K562 (cell line): ENCODE results near the gene ITSN1. TPM values are rescaled to one million over a fixed set of nuclear protein-coding genes. Genes with fewer than 3 reads are reported as not detected.
A peak's percentile ranks its signal among the peaks of the same experiment; 100 is the strongest.

ENCODE experiments used
- ARID2 ChIP-seq: fragments of 450-650 bp; IDR thresholded peaks from 2 replicates; pipeline ENCODE4 v1.6.1; 2017; ENCODE audit warnings: antibody characterized with exemption, mild to moderate bottlenecking
- CC2D1A ChIP-seq: fragments of 450-650 bp; IDR thresholded peaks from 2 replicates; pipeline ENCODE4 v1.6.1; 2017; ENCODE audit warnings: mild to moderate bottlenecking
- CTBP1 ChIP-seq: fragments of 450-650 bp; IDR thresholded peaks from 2 replicates; pipeline ENCODE4 v1.6.1; 2016; ENCODE audit warnings: borderline replicate concordance
- ESRRA ChIP-seq: fragments of 450-650 bp; IDR thresholded peaks from 2 replicates; pipeline ENCODE4 v1.6.1; 2014; ENCODE audit warnings: low read depth, mild to moderate bottlenecking, moderate library complexity, borderline replicate concordance
- HMG20A ChIP-seq: fragments of 450-650 bp; formaldehyde crosslinking; conservative IDR thresholded peaks from 2 replicates; pipeline ENCODE4 v1.4.0; 2020; ENCODE audit warnings: mild to moderate bottlenecking, mixed read lengths
- L3MBTL2 ChIP-seq: fragments of 450-650 bp; IDR thresholded peaks from 2 replicates; pipeline ENCODE4 v1.6.1; 2016; ENCODE audit warnings: mild to moderate bottlenecking, moderate library complexity
- RB1 ChIP-seq: fragments of 450-650 bp; IDR thresholded peaks from 2 replicates; pipeline ENCODE4 v1.6.1; 2017; ENCODE audit warnings: low read depth, mild to moderate bottlenecking
- ZNF24 ChIP-seq: fragments of 450-650 bp; IDR thresholded peaks from 2 replicates; pipeline ENCODE4 v1.6.1; 2016
- polyA plus RNA-seq, 8 experiments: library from polyadenylated mRNA; depleted of rRNA in 4 of 8; stranded (reverse) in 5 of 8; unstranded in 3 of 8; fragments of >200 nt; fragmentation: Nextera tagmentation in 2 of 8; fragmentation: Illumina TruSeq in 1 of 8; extraction: Ambion mirVana in 2 of 8; extraction: Trizol in 1 of 8; gene quantifications; 2 replicates each; pipeline versions ENCODE4 v1.2.1 to v1.2.3, GENCODE V29; 2011 to 2014; ENCODE audit warnings: inconsistent platforms in 1 of 8, missing spikeins in 1 of 8
- total RNA-seq, 7 experiments: library from RNA; depleted of rRNA in 6 of 7; stranded (reverse); fragments of >200 nt in 6 of 7; fragmentation: Illumina TruSeq in 2 of 7; extraction: Trizol in 2 of 7; gene quantifications; 2 replicates each; pipeline versions ENCODE4 v1.2.1 to v1.2.3, GENCODE V29; 2011 to 2021; ENCODE audit warnings: low replicate concordance in 1 of 7
- TF ChIP-seq, protein P1 (sequence below), 2 experiments: fragments of 450-650 bp in 1 of 2; sonication (generic) in 1 of 2; formaldehyde crosslinking in 1 of 2; IDR thresholded peaks; 2 replicates each; pipeline versions ENCODE4 v1.7.1 to v1.9.0; 2016 to 2022; ENCODE audit warnings: inconsistent platforms in 1 of 2, mild to moderate bottlenecking in 1 of 2, missing genetic modification reagents in 1 of 2
- TF ChIP-seq, protein P2 (sequence below), 2 experiments: fragments of 450-650 bp in 1 of 2; IDR thresholded peaks; 2 replicates each; pipeline ENCODE4 v1.6.1; 2011 to 2017; ENCODE audit warnings: low read depth in 2 of 2, antibody characterized with exemption in 1 of 2, borderline replicate concordance in 1 of 2, low read length in 1 of 2, mild to moderate bottlenecking in 1 of 2, mixed read lengths in 1 of 2; ENCODE audit not compliant: control insufficient read depth in 1 of 2

ITSN1 gene
- total and polyA plus RNA-seq, 9 of the 15 experiments (the other 6 are each of a cell fraction or from before 2014, with no cell fraction given), result 1.1 to 12.6 (median 4.8) TPM

DNA sequence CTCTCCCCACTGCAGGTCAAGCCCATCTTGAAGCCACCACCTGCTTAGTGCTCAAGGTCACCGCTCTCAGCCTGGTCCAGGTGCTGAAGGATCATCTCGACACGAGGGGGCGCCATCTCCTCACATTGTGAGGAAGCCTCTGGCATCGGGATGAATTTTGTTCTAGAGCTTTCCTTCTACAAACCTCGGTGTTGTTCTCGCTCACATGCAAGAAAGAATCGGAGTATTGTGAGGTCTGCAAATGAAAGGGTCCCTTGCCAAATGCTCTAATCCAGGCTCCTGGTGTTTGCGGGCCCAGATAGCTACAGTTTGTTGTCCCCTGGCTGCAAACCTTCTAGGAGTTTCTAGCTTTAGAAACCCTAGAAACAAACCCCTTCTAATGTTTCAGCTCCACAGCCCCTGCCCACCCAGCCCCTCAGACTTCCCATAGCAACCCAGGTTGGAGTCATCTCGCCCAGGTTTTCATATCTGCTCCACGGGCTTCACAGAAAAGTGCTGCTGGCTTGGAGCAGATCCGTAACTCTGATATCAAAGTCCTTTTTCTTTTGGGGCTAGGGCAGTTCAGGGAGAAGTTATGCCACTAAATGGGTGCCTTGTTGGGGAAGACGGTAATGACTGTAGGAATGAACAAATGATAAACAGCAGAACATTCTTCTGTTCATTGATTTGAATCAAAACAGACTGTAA lies 281.9 kb downstream of the ITSN1 start (continued):
- TF ChIP-seq, protein P1, sequence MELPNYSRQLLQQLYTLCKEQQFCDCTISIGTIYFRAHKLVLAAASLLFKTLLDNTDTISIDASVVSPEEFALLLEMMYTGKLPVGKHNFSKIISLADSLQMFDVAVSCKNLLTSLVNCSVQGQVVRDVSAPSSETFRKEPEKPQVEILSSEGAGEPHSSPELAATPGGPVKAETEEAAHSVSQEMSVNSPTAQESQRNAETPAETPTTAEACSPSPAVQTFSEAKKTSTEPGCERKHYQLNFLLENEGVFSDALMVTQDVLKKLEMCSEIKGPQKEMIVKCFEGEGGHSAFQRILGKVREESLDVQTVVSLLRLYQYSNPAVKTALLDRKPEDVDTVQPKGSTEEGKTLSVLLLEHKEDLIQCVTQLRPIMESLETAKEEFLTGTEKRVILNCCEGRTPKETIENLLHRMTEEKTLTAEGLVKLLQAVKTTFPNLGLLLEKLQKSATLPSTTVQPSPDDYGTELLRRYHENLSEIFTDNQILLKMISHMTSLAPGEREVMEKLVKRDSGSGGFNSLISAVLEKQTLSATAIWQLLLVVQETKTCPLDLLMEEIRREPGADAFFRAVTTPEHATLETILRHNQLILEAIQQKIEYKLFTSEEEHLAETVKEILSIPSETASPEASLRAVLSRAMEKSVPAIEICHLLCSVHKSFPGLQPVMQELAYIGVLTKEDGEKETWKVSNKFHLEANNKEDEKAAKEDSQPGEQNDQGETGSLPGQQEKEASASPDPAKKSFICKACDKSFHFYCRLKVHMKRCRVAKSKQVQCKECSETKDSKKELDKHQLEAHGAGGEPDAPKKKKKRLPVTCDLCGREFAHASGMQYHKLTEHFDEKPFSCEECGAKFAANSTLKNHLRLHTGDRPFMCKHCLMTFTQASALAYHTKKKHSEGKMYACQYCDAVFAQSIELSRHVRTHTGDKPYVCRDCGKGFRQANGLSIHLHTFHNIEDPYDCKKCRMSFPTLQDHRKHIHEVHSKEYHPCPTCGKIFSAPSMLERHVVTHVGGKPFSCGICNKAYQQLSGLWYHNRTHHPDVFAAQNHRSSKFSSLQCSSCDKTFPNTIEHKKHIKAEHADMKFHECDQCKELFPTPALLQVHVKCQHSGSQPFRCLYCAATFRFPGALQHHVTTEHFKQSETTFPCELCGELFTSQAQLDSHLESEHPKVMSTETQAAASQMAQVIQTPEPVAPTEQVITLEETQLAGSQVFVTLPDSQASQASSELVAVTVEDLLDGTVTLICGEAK (IDR thresholded peaks at IDR 0.05), result no peak
- TF ChIP-seq, protein P1 (CRISPR knock-in tag; IDR thresholded peaks at IDR 0.05), result no peak
- peak; percentile 52; the same call in 1 of the 2 replicates for TF ChIP-seq RB1
- peak; percentile 85; the same call in 1 of the 2 replicates for TF ChIP-seq CTBP1
- peak; percentile 97 for TF ChIP-seq ESRRA
- peak; percentile 40; the same call in 1 of the 2 replicates for TF ChIP-seq L3MBTL2
- TF ChIP-seq ARID2, result peak; percentile 99
- TF ChIP-seq HMG20A (CRISPR knock-in tag), result no peak
- peak; percentile 92 for TF ChIP-seq CC2D1A
- TF ChIP-seq ZNF24, result 0 out of 2 replicates have a peak, but pooled peaks have one; percentile 60
- TF ChIP-seq, protein P2, sequence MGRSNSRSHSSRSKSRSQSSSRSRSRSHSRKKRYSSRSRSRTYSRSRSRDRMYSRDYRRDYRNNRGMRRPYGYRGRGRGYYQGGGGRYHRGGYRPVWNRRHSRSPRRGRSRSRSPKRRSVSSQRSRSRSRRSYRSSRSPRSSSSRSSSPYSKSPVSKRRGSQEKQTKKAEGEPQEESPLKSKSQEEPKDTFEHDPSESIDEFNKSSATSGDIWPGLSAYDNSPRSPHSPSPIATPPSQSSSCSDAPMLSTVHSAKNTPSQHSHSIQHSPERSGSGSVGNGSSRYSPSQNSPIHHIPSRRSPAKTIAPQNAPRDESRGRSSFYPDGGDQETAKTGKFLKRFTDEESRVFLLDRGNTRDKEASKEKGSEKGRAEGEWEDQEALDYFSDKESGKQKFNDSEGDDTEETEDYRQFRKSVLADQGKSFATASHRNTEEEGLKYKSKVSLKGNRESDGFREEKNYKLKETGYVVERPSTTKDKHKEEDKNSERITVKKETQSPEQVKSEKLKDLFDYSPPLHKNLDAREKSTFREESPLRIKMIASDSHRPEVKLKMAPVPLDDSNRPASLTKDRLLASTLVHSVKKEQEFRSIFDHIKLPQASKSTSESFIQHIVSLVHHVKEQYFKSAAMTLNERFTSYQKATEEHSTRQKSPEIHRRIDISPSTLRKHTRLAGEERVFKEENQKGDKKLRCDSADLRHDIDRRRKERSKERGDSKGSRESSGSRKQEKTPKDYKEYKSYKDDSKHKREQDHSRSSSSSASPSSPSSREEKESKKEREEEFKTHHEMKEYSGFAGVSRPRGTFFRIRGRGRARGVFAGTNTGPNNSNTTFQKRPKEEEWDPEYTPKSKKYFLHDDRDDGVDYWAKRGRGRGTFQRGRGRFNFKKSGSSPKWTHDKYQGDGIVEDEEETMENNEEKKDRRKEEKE (IDR thresholded peaks at IDR 0.05; ENCODE audit: borderline replicate concordance in 1 of 2, control insufficient read depth in 1 of 2, low read depth in 2 of 2, low read length in 1 of 2), result no peak
